H1 (cell line): ENCODE measurements around the gene FRMPD4. TPM values are rescaled to one million over a fixed set of nuclear protein-coding genes. Genes with fewer than 3 reads are reported as not detected.

Source experiments
- CTCF ChIA-PET: fragments of 300-600 bp; sonication (Branson Sonifier 250); formaldehyde crosslinking; loops from one replicate; lab custom pipeline; 2021; ENCODE audit not compliant: partially characterized antibody; lab: Charles Lee
- POLR2A ChIA-PET: fragments of 300-600 bp; sonication (Branson Sonifier 250); formaldehyde crosslinking; loops from one replicate; lab custom pipeline; 2021; ENCODE audit warnings: inconsistent platforms; ENCODE audit not compliant: partially characterized antibody; lab: Charles Lee
- DNase-seq, 2 experiments: peaks; one replicate each; pipeline versions ENCODE4 v3.0.0 to v3.0.0-alpha.2; 2010 to 2022; ENCODE audit warnings: low spot score in 2 of 2, low read depth in 1 of 2, mixed read lengths in 1 of 2
- FAIRE-seq: peaks from 2 replicates; lab custom pipeline; 2011; peaks lifted over from hg19 to GRCh38; lab: Jason Lieb, UNC
- H2AFZ ChIP-seq: 2 replicates; pipeline ENCODE4 v1.8.1; 2012; ENCODE audit warnings: low read length, inconsistent platforms
- H2AK5ac ChIP-seq: 2 replicates; pipeline ENCODE4 v1.6.1; 2013; ENCODE audit warnings: low read depth, low read length
- H2BK120ac ChIP-seq: replicated peaks from 2 replicates; pipeline ENCODE3; 2013; ENCODE audit warnings: low read depth, low read length, inconsistent platforms
- H2BK12ac ChIP-seq: 2 replicates; pipeline ENCODE4 v1.6.1; 2013; ENCODE audit warnings: low read depth, low read length
- H2BK15ac ChIP-seq: 2 replicates; pipeline ENCODE4 v1.6.1; 2013; ENCODE audit warnings: low read length
- H2BK20ac ChIP-seq: 2 replicates; pipeline ENCODE4 v1.6.1; 2013; ENCODE audit warnings: low read length
- H2BK5ac ChIP-seq: 2 replicates; pipeline ENCODE4 v1.6.1; 2013; ENCODE audit warnings: low read depth, low read length
- H3K14ac ChIP-seq: 2 replicates; pipeline ENCODE4 v1.6.1; 2013; ENCODE audit warnings: inconsistent platforms; ENCODE audit not compliant: insufficient read length
- H3K18ac ChIP-seq: 2 replicates; pipeline ENCODE4 v1.6.1; 2013; ENCODE audit warnings: low read length; ENCODE audit errors: extremely low read depth
- H3K23ac ChIP-seq: 2 replicates; pipeline ENCODE4 v1.6.1; 2013; ENCODE audit warnings: inconsistent platforms; ENCODE audit not compliant: insufficient read length
- H3K23me2 ChIP-seq: 2 replicates; pipeline ENCODE4 v1.6.1; 2013; ENCODE audit warnings: low read depth, low read length
- H3K27ac ChIP-seq: 2 replicates; pipeline ENCODE4 v1.6.1; 2011; ENCODE audit warnings: low read depth, low read length, inconsistent platforms
- H3K27me3 ChIP-seq, 4 experiments: replicated peaks in 1 of 4; 1 replicate in 1 of 4; 2 replicates in 3 of 4; pipeline versions ENCODE4 v1.6.1 to v1.8.1; 2011 to 2013; ENCODE audit warnings: low read length in 3 of 4, mild to moderate bottlenecking in 3 of 4, inconsistent platforms in 2 of 4, mixed read lengths in 2 of 4, moderate library complexity in 1 of 4; ENCODE audit not compliant: control insufficient read depth in 3 of 4, insufficient read depth in 3 of 4; ENCODE audit errors: extremely low read depth in 1 of 4
- H3K36me3 ChIP-seq, 4 experiments: 2 replicates each; pipeline versions ENCODE4 v1.6.1 to v1.8.1; 2011 to 2013; ENCODE audit warnings: mild to moderate bottlenecking in 4 of 4, low read length in 3 of 4, moderate library complexity in 2 of 4, control low read depth in 1 of 4, inconsistent platforms in 1 of 4; ENCODE audit not compliant: insufficient read depth in 4 of 4, control insufficient read depth in 2 of 4
- H3K4ac ChIP-seq: replicated peaks from 2 replicates; pipeline ENCODE3; 2013; ENCODE audit warnings: low read length, low read depth, mixed read lengths, inconsistent platforms; ENCODE audit not compliant: insufficient read length
- H3K4me1 ChIP-seq, 4 experiments: replicated peaks in 1 of 4; 1 replicate in 1 of 4; 2 replicates in 3 of 4; pipeline versions ENCODE4 v1.6.1 to v1.8.1; 2011 to 2013; ENCODE audit warnings: low read length in 3 of 4, inconsistent platforms in 2 of 4, mixed read lengths in 1 of 4; ENCODE audit not compliant: insufficient read depth in 4 of 4, control insufficient read depth in 3 of 4
- H3K4me2 ChIP-seq, 2 experiments: 2 replicates each; pipeline versions ENCODE4 v1.6.1 to v1.8.1; 2011 to 2013; ENCODE audit warnings: low read depth in 2 of 2, low read length in 2 of 2, control low read depth in 1 of 2, inconsistent platforms in 1 of 2, mild to moderate bottlenecking in 1 of 2; ENCODE audit not compliant: insufficient read depth in 1 of 2
- H3K4me3 ChIP-seq, 4 experiments: fragments of 200-600, 300-600 bp in 1 of 4; sonication (generic), shearing (Covaris generic), sonication (Bioruptor Twin) in 1 of 4; 2 replicates each; pipeline versions ENCODE4 v1.5.1 to v1.8.1; 2011 to 2016; ENCODE audit warnings: low read length in 4 of 4, low read depth in 3 of 4, control low read depth in 2 of 4, inconsistent platforms in 2 of 4, mild to moderate bottlenecking in 2 of 4, mixed read lengths in 1 of 4, moderate library complexity in 1 of 4; ENCODE audit not compliant: insufficient read depth in 2 of 4; ENCODE audit errors: extremely low read depth in 1 of 4
- H3K56ac ChIP-seq: replicated peaks from 2 replicates; pipeline ENCODE3; 2013; ENCODE audit warnings: low read depth, mild to moderate bottlenecking, mixed read lengths, low read length, inconsistent platforms; ENCODE audit not compliant: insufficient read length
- H3K79me1 ChIP-seq: 2 replicates; pipeline ENCODE4 v1.6.1; 2013; ENCODE audit warnings: low read depth, low read length, control low read depth
- H3K79me2 ChIP-seq, 2 experiments: 2 replicates each; pipeline versions ENCODE4 v1.6.1 to v1.8.1; 2012 to 2013; ENCODE audit warnings: low read length in 2 of 2, mild to moderate bottlenecking in 2 of 2, inconsistent platforms in 1 of 2; ENCODE audit not compliant: insufficient read depth in 2 of 2, control insufficient read depth in 1 of 2
- H3K9ac ChIP-seq, 4 experiments: replicated peaks in 1 of 4; 1 replicate in 1 of 4; 2 replicates in 3 of 4; pipeline versions ENCODE4 v1.6.1 to v1.8.1; 2011 to 2013; ENCODE audit warnings: low read depth in 3 of 4, low read length in 3 of 4, control low read depth in 2 of 4, mild to moderate bottlenecking in 2 of 4, moderate library complexity in 2 of 4, inconsistent platforms in 1 of 4; ENCODE audit errors: extremely low read depth in 1 of 4
- H3K9me3 ChIP-seq, 2 experiments: 2 replicates each; pipeline versions ENCODE4 v1.6.1 to v1.8.1; 2012 to 2013; ENCODE audit warnings: mild to moderate bottlenecking in 2 of 2, moderate library complexity in 2 of 2, control low read depth in 1 of 2, inconsistent platforms in 1 of 2, low read depth in 1 of 2, low read length in 1 of 2, mixed read lengths in 1 of 2; ENCODE audit not compliant: insufficient read depth in 2 of 2
- H4K20me1 ChIP-seq, 2 experiments: replicated peaks in 1 of 2; 2 replicates each; pipeline versions ENCODE3 to v1.8.1; 2011 to 2013; ENCODE audit warnings: inconsistent platforms in 2 of 2, low read length in 2 of 2, mild to moderate bottlenecking in 1 of 2; ENCODE audit not compliant: insufficient read depth in 2 of 2, control insufficient read depth in 1 of 2
- H4K5ac ChIP-seq: 2 replicates; pipeline ENCODE4 v1.6.1; 2013; ENCODE audit warnings: low read length, low read depth, mixed read lengths, inconsistent platforms; ENCODE audit not compliant: insufficient read length
- H4K8ac ChIP-seq: 2 replicates; pipeline ENCODE4 v1.8.0; 2013; ENCODE audit warnings: mild to moderate bottlenecking, moderate library complexity, low read length, inconsistent platforms; ENCODE audit not compliant: insufficient read depth; ENCODE audit errors: extremely low read depth
- H4K91ac ChIP-seq: replicated peaks from 2 replicates; pipeline ENCODE3; 2013; ENCODE audit warnings: low read length, mixed read lengths, inconsistent platforms; ENCODE audit not compliant: insufficient read length
- CBX5 ChIP-seq: fragments of 300-800, 300-1000 bp; sonication (generic); IDR thresholded peaks from 2 replicates; pipeline ENCODE4 v1.7.1; 2016; ENCODE audit warnings: antibody characterized with exemption, low read length, low read depth
- CEBPB ChIP-seq: IDR thresholded peaks from 2 replicates; pipeline ENCODE4 v1.6.1; 2012; ENCODE audit warnings: low read depth, low read length
- EZH2 ChIP-seq: fragments of 200-600 bp; sonication (generic); IDR thresholded peaks from 2 replicates; pipeline ENCODE4 v1.7.1; 2012; ENCODE audit warnings: low read depth, mild to moderate bottlenecking, moderate library complexity, low read length, inconsistent platforms; ENCODE audit not compliant: severe bottlenecking
- JUN ChIP-seq: IDR thresholded peaks from 2 replicates; pipeline ENCODE4 v1.6.1; 2011; ENCODE audit warnings: low read depth, mild to moderate bottlenecking, improper control_type of control experiment, low read length
- KDM4A ChIP-seq: IDR thresholded peaks from one replicate; pipeline ENCODE4 v1.7.1; 2012; ENCODE audit warnings: low read depth, mild to moderate bottlenecking, moderate library complexity, low read length, inconsistent platforms; ENCODE audit not compliant: severe bottlenecking
- POLR2A ChIP-seq, 2 experiments: IDR thresholded peaks; 1 replicate in 1 of 2; 2 replicates in 1 of 2; pipeline ENCODE4 v1.6.1; 2011; ENCODE audit warnings: low read depth in 2 of 2, low read length in 2 of 2, mild to moderate bottlenecking in 2 of 2; ENCODE audit errors: control extremely low read depth in 1 of 2
- POU5F1 ChIP-seq: IDR thresholded peaks from 2 replicates; pipeline ENCODE4 v1.6.1; 2011; ENCODE audit warnings: low read depth, mild to moderate bottlenecking, low read length, moderate library complexity
- RFX5 ChIP-seq: IDR thresholded peaks from 2 replicates; pipeline ENCODE4 v1.6.1; 2011; ENCODE audit warnings: low read depth, low read length, improper control_type of control experiment, borderline replicate concordance
- RNF2 ChIP-seq: fragments of 200-900, 300-1000 bp; sonication (generic); IDR thresholded peaks from 2 replicates; pipeline ENCODE4 v1.7.1; 2016; ENCODE audit warnings: borderline replicate concordance, low read depth, mild to moderate bottlenecking, antibody characterized with exemption, low read length; ENCODE audit not compliant: poor library complexity, severe bottlenecking; ENCODE audit errors: missing control alignments
- SAP30 ChIP-seq: fragments of 300-600 bp; sonication (generic); IDR thresholded peaks from 2 replicates; pipeline ENCODE4 v1.7.1; 2012; ENCODE audit warnings: low read length, moderate library complexity, mild to moderate bottlenecking, inconsistent platforms; ENCODE audit not compliant: insufficient read depth, insufficient replicate concordance
- SIN3A ChIP-seq, 2 experiments: IDR thresholded peaks in 1 of 2; conservative IDR thresholded peaks in 1 of 2; 2 replicates each; pipeline ENCODE4 v1.6.1; 2011 to 2012; ENCODE audit warnings: low read length in 2 of 2, improper control_type of control experiment in 1 of 2, low read depth in 1 of 2, mild to moderate bottlenecking in 1 of 2
- SIRT6 ChIP-seq: IDR thresholded peaks from one replicate; pipeline ENCODE4 v1.7.1; 2012; ENCODE audit warnings: low read length, inconsistent platforms
- SRF ChIP-seq: IDR thresholded peaks from 2 replicates; pipeline ENCODE4 v1.6.1; 2011; ENCODE audit warnings: mild to moderate bottlenecking, low read depth, low read length, moderate library complexity
- TAF1 ChIP-seq: IDR thresholded peaks from 2 replicates; pipeline ENCODE4 v1.6.1; 2011; ENCODE audit warnings: mild to moderate bottlenecking, low read depth, low read length
- polyA plus RNA-seq, 7 experiments: library from polyadenylated mRNA; depleted of rRNA in 3 of 7; stranded (reverse) in 5 of 7; unstranded in 2 of 7; fragments of >200 nt in 5 of 7; fragments of 200-250 nt in 2 of 7; gene quantifications; 1 replicate in 5 of 7; 2 replicates in 1 of 7; 4 replicates in 1 of 7; pipeline versions ENCODE4 v1.2.1 to v1.2.3, GENCODE V29; 2011 to 2013; ENCODE audit warnings: missing spikeins in 2 of 7, mixed read lengths in 2 of 7
- total RNA-seq: library from RNA; stranded (reverse); fragmentation: NEBNext Ultra II Directional; extraction: Animal tissue kit (Norgen Biotek cat#: 25700); gene quantifications from 2 replicates; pipeline ENCODE4 v1.2.1, GENCODE V29; 2021

The FRMPD4 gene
- total and polyA plus RNA-seq, 2 of the 8 experiments (the other 6 are each of a cell fraction or from before 2014, with no cell fraction given) = 0.02 to 0.37 TPM

DNA sequence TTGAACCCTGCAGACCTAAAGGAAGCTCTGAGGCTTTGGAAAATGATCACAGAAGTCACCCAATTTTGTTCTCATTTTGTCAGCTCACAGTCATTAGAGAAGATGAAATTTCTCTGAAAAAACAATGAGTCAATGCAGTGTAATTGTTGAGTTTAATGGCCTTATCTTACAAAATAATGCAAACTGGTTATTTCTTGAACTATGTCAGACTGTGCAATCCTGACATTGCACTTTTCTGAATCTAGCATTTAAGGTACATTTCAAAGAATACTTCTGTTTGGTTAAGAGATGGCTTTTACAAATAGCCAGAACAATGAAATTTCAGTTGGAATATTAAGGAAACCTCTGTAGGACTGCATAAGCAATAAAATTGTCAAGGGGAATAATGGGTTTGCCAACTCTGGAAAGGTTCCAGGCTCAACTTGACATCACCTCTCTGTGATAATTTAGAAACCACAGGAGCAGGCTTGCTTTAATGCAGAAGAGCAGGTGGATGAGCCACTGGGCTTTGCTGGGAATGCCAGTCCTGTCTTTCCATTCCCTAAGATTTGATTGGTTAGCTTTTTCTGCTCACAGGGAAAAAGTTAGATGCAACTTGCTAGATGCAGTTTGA lies 222.8 kb downstream of the FRMPD4 start:
- H2AFZ ChIP-seq = no peak overlapping the region
- no peak overlapping the region for H4K8ac ChIP-seq
- no peak overlapping the region for H2BK12ac ChIP-seq
- CTCF ChIA-PET = no interaction called here
- no peaks in the 10 kb centered on the region for H3K36me3 ChIP-seq
- no peak overlapping the region for H3K9ac ChIP-seq
- no peak overlapping the region for H4K5ac ChIP-seq
- no peak overlapping the region for H3K14ac ChIP-seq
- no peaks in the 10 kb centered on the region for H4K20me1 ChIP-seq
- FAIRE-seq = no peak
- H3K79me1 ChIP-seq = no peaks in the 10 kb centered on the region
- no peaks in the 10 kb centered on the region for H3K4me1 ChIP-seq
- no peaks in the 10 kb centered on the region for H3K23me2 ChIP-seq
- H3K56ac ChIP-seq = no peak overlapping the region
- H2BK20ac ChIP-seq = no peak overlapping the region
- no peak overlapping the region for H3K4me2 ChIP-seq
- H3K18ac ChIP-seq = no peak overlapping the region
- H2AK5ac ChIP-seq = no peak overlapping the region
- H3K27ac ChIP-seq = no peak overlapping the region
- no peak overlapping the region for H3K4ac ChIP-seq
- H3K9me3 ChIP-seq = no peaks in the 10 kb centered on the region
- H3K79me2 ChIP-seq = no peaks in the 10 kb centered on the region
- H3K23ac ChIP-seq = no peak overlapping the region
- no peak for DNase-seq
- no peaks in the 10 kb centered on the region for H3K27me3 ChIP-seq
- no peak overlapping the region for H4K91ac ChIP-seq
- POLR2A ChIA-PET = no interaction called here
- H3K4me3 ChIP-seq = no peak overlapping the region
- no peak overlapping the region for H2BK120ac ChIP-seq
- no peak overlapping the region for H2BK5ac ChIP-seq
- H2BK15ac ChIP-seq = no peak overlapping the region
- TF ChIP-seq CBX5 (no peak), SIN3A (conservative IDR thresholded peaks at IDR 0.05 in 1 of 2, IDR thresholded peaks at IDR 0.05 in 1 of 2; ENCODE audit: low read depth in 1 of 2, low read length in 2 of 2) (no peak), RNF2 (no peak), TAF1 (no peak), POLR2A (IDR thresholded peaks at IDR 0.05; ENCODE audit: control extremely low read depth in 1 of 2, low read depth in 2 of 2, low read length in 2 of 2) (no peak), JUN (no peak), SIRT6 (no peak), EZH2 (no peak), KDM4A (no peak), SRF (no peak), RFX5 (no peak), POU5F1 (no peak), SAP30 (no peak), CEBPB (no peak)
